Aorta (tissue), 5 donors: ENCODE measurements around the gene MTRF1. TPM values are rescaled to one million over a fixed set of nuclear protein-coding genes. Genes with fewer than 3 reads are reported as not detected.

Experiments
- ATAC-seq: fragments of 200-7000 bp; cut with Tn5 transposase; one replicate; pipeline ENCODE4 v1.9.1; 2022; ENCODE audit warnings: moderate library complexity; ENCODE audit not compliant: low FRiP score
- DNase-seq, 2 donors: peaks; one replicate each; pipeline ENCODE4 v3.0.0-alpha.2; 2020
- H3K27ac ChIP-seq, 2 donors: one replicate each; pipeline ENCODE4 v1.5.1; 2013; ENCODE audit warnings: low read length in 2 of 2, mild to moderate bottlenecking in 2 of 2, moderate library complexity in 2 of 2, control low read depth in 1 of 2, inconsistent platforms in 1 of 2, low read depth in 1 of 2
- H3K27me3 ChIP-seq, 2 donors: one replicate each; pipeline ENCODE4 v1.6.1; 2013; ENCODE audit warnings: control low read depth in 1 of 2, low read length in 1 of 2, mild to moderate bottlenecking in 1 of 2, moderate library complexity in 1 of 2; ENCODE audit not compliant: insufficient read depth in 2 of 2, control insufficient read depth in 1 of 2
- H3K36me3 ChIP-seq, 2 donors: one replicate each; pipeline ENCODE4 v1.6.1; 2013; ENCODE audit warnings: control low read depth in 1 of 2, low read length in 1 of 2, mild to moderate bottlenecking in 1 of 2; ENCODE audit not compliant: insufficient read depth in 2 of 2, control insufficient read depth in 1 of 2
- H3K4me1 ChIP-seq, 2 donors: one replicate each; pipeline ENCODE4 v1.6.1; 2013; ENCODE audit warnings: low read length in 2 of 2, control low read depth in 1 of 2, mild to moderate bottlenecking in 1 of 2, moderate library complexity in 1 of 2; ENCODE audit not compliant: insufficient read depth in 2 of 2, control insufficient read depth in 1 of 2
- H3K4me3 ChIP-seq, 2 donors: one replicate each; pipeline ENCODE4 v1.5.1; 2013; ENCODE audit warnings: low read length in 2 of 2, control low read depth in 1 of 2, mild to moderate bottlenecking in 1 of 2
- H3K9me3 ChIP-seq: one replicate; pipeline ENCODE4 v1.6.1; 2013; ENCODE audit warnings: mild to moderate bottlenecking, low read length; ENCODE audit not compliant: control insufficient read depth
- WGBS, 2 donors: extraction: QIAGEN DNeasy Blood & Tissue Kit; methylation state at CpG; one replicate each; pipeline ENCODE4 v1.1.7; 2013; 5-methylcytosine and 5-hydroxymethylcytosine counted together
- intact Hi-C, 2 donors: fragments of 100-400 bp; cut with DNase I; formaldehyde crosslinking; loops; one replicate each; pipeline versions ENCODE4 v1.14.2 to v1.15.0; 2022
- polyA plus RNA-seq, 2 donors: library from polyadenylated mRNA; stranded (reverse); fragments of 200-250 nt; gene quantifications; one replicate each; pipeline ENCODE4 v1.2.3, GENCODE V29; 2013
- total RNA-seq, 2 donors: library from RNA; stranded (reverse); fragmentation: NEBNext Ultra II Directional; extraction: Animal tissue kit (Norgen Biotek cat#: 25700); gene quantifications; one replicate each; pipeline ENCODE4 v1.2.1, GENCODE V29; 2021
- donor health status: healthy with polysubstance abuse.
- donor health status: Bipolar disorder and iron deficiency.
- donor health status: DM: no; HTN: no; CAD: no.
- donor health status: DM: no; HTN: no; CAD: no.
- donor health status: DM: yes; HTN: yes; CAD: no.

MTRF1 gene
- total and polyA plus RNA-seq, 4 donors: 6.8 to 13.7 (median 10.0) TPM

GRCh38 chr13:41304551-41304950, 41.2 kb upstream of the MTRF1 start:
- Histone ChIP-seq H3K9me3 (no peaks in the 10 kb centered on the region), H3K4me3 (no peak overlapping the region), H3K4me1 (no peaks in the 10 kb centered on the region), H3K27me3 (no peaks in the 10 kb centered on the region), H3K27ac (no peak overlapping the region), H3K36me3 (no peaks in the 10 kb centered on the region)
- ATAC-seq (no peak), DNase-seq (no peak)
- intact Hi-C loops: no loop called here

- Histone ChIP-seq H3K36me3 (no peaks in the 10 kb centered on the region), H3K27ac (no peak overlapping the region), H3K9me3 (no peaks in the 10 kb centered on the region), H3K27me3 (no peaks in the 10 kb centered on the region), H3K4me1 (no peaks in the 10 kb centered on the region), H3K4me3 (no peak overlapping the region)
- intact Hi-C loops: no loop called here
- DNase-seq: no peak
- 97% methylated on average over 3 of the region's 3 CpGs for WGBS, 2 donors
- ATAC-seq: no peak
These were observed 39.4 kb upstream of the MTRF1 start for GRCh38 chr13:41302743-41303142.

- Histone ChIP-seq H3K36me3 (no peaks in the 10 kb centered on the region), H3K27me3 (no peaks in the 10 kb centered on the region), H3K27ac (no peak overlapping the region), H3K4me3 (no peak overlapping the region), H3K4me1 (no peaks in the 10 kb centered on the region), H3K9me3 (no peaks in the 10 kb centered on the region)
- ATAC-seq: no peak
- 89 to 90% methylated on average over 4 of the region's 4 CpGs for WGBS, 2 donors
- no peak for DNase-seq
- intact Hi-C loops: no loop called here
These were observed 36.1 kb upstream of the MTRF1 start for GRCh38 chr13:41299316-41300094.

GRCh38 chr13:41296879-41297646, 33.7 kb upstream of the MTRF1 start:
- no peak for DNase-seq
- Histone ChIP-seq H3K9me3 (no peaks in the 10 kb centered on the region), H3K4me1 (no peaks in the 10 kb centered on the region), H3K4me3 (no peak overlapping the region), H3K27ac (no peak overlapping the region), H3K27me3 (no peaks in the 10 kb centered on the region), H3K36me3 (no peaks in the 10 kb centered on the region)
- intact Hi-C loops: no loop called here
- ATAC-seq: no peak
- WGBS, 2 donors: 36 to 37% methylated on average over 3 of the region's 3 CpGs

GRCh38 chr13:41295973-41296372, 32.6 kb upstream of the MTRF1 start:
- no peaks in the 10 kb centered on the region for H3K27me3 ChIP-seq
- H3K4me3 ChIP-seq: no peak overlapping the region
- 92 to 93% methylated on average over 1 of the region's 1 CpG for WGBS, 2 donors
- intact Hi-C loops: no loop called here
- ATAC-seq (no peak), DNase-seq (no peak)
- H3K27ac ChIP-seq: no peak overlapping the region
- no peaks in the 10 kb centered on the region for H3K4me1 ChIP-seq
- H3K36me3 ChIP-seq: no peaks in the 10 kb centered on the region
- H3K9me3 ChIP-seq: no peaks in the 10 kb centered on the region

GRCh38 chr13:41294914-41295313, 31.5 kb upstream of the MTRF1 start:
- no peaks in the 10 kb centered on the region for H3K4me1 ChIP-seq
- DNase-seq (no peak), ATAC-seq (no peak)
- no peaks in the 10 kb centered on the region for H3K36me3 ChIP-seq
- no peaks in the 10 kb centered on the region for H3K27me3 ChIP-seq
- H3K27ac ChIP-seq: no peak overlapping the region
- intact Hi-C loops: no loop called here
- 93 to 94% methylated on average over 1 of the region's 1 CpG for WGBS, 2 donors
- H3K9me3 ChIP-seq: no peaks in the 10 kb centered on the region
- no peak overlapping the region for H3K4me3 ChIP-seq

GRCh38 chr13:41293272-41293671, 29.9 kb upstream of the MTRF1 start:
- Histone ChIP-seq H3K27ac (no peak overlapping the region), H3K36me3 (no peaks in the 10 kb centered on the region), H3K9me3 (no peaks in the 10 kb centered on the region), H3K4me1 (no peaks in the 10 kb centered on the region), H3K4me3 (no peak overlapping the region), H3K27me3 (no peaks in the 10 kb centered on the region)
- intact Hi-C loops: no loop called here
- ATAC-seq (no peak), DNase-seq (no peak)
- 77 to 84% methylated on average over 1 of the region's 1 CpG for WGBS, 2 donors

- intact Hi-C loops: no loop called here
- H3K27me3 ChIP-seq: no peaks in the 10 kb centered on the region
These were observed 27.9 kb upstream of the MTRF1 start for GRCh38 chr13:41291246-41291645.

GRCh38 chr13:41289463-41289881, 26.1 kb upstream of the MTRF1 start:
- ATAC-seq: no peak
- no peak overlapping the region for H3K4me3 ChIP-seq
- H3K27me3 ChIP-seq: no peaks in the 10 kb centered on the region
- DNase-seq: no peak
- 93% methylated on average over 10 of the region's 10 CpGs for WGBS, 2 donors
- H3K27ac ChIP-seq: no peak overlapping the region
- no peaks in the 10 kb centered on the region for H3K9me3 ChIP-seq
- no peaks in the 10 kb centered on the region for H3K36me3 ChIP-seq
- intact Hi-C loops: no loop called here
- no peaks in the 10 kb centered on the region for H3K4me1 ChIP-seq

More at GRCh38 chr13:41291246-41291645, 27.9 kb upstream of the MTRF1 start:
- H3K36me3 ChIP-seq: no peaks in the 10 kb centered on the region
- H3K4me3 ChIP-seq: no peak overlapping the region
- DNase-seq (no peak), ATAC-seq (no peak)
- 92 to 95% methylated on average over 7 of the region's 7 CpGs for WGBS, 2 donors
- no peaks in the 10 kb centered on the region for H3K9me3 ChIP-seq
- H3K4me1 ChIP-seq: no peaks in the 10 kb centered on the region
- H3K27ac ChIP-seq: no peak overlapping the region
